Measurements from ENCODE around the gene MPIG6B.
A peak's percentile ranks its signal among the peaks of the same experiment; 100 is the strongest.
"Not testable (repeated sequence)": the region's sequence is repeated elsewhere in the genome, so short reads cannot be mapped to it uniquely, and the experiment has no call there.

MPIG6B gene

DNA sequence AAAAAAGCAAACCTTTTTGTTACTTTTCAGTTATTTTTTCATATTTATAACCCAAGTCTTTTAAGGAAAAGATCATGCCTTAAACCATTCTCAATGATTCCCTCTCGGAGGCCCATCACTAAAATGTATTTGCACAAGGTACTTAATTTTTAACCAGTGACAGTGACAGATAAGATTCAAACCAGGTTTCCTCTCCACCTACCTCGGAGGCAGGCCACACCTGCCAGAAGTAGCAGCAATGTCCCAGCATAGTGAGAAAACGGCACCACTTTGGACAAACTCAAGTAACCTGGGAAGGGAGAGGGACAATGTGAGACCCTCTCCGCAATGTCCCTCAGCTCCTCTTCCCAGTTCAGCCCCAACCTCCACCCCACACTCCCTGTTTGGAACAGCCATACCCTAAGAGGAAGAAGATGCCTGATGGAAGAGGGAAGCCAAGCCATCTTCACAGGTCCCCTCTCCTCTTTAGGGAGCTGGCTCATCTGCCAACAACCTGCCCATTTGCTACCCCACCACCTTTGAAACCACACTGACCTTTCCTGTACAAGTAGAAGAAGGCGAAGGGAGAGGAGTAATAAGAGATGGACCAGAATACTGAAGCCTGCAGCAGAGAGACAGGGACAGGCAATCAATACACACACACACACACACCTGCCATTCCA is 22.3 kb upstream of the MPIG6B start:
- DNase-seq, result no peak

DNA sequence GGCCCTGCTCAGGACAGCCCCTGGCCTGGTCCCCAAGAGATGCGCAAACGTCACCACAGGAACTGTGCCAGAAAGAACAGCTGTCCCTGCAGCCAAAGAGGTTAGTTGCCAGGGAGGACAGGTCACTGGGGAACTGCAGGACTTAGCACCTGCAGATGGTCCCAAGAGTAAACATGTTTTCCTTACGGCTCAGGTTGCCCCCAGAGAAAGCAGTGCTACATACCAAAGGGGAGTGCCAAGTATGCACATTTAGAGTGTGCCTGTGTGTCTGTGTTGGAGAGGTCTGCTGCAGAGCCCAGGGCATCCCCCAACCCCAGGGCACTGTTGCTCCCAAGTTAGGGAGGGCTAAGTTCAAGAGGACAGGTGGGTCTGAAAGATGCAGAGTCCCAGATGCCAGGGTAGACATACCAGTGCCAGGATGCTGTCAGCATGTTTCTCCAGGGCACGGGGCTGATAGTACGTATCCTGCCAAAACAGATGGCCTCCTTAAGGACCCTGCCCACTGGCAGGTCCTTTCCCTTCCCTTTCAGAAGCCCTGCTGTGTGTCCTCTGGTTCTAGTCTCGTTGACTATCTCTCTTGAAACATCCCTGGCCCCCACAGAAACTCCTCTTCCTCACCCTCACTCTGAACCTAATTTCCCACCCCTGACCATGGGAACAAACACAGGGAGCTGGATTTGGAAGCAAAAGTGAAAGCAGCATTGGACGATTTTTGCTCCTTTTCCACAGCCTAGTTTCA is 21.3 kb upstream of the MPIG6B start:
- no peak for DNase-seq

DNA sequence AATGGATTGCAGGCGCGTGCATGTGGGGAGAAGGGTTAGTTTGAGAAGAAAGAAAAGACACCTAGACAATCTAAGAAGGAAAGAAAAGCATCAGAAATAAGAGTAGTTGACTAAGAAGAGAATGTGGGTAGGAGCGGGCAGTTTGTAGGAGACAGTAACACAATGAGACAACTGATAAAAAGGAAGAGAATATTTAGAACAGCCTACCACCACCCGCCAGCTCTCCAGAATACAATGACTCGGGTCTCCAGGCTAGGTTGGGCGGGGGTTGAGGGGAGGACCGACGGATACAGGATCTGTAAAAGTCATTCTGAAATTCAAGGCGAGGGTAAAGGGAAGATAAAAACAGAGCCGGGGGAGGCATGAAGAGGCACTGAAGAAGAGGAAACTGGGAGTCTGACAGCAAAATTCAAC is 20.8 kb upstream of the MPIG6B start:
- DNase-seq, result peak in 1 of 58 donors; percentile 30

DNA sequence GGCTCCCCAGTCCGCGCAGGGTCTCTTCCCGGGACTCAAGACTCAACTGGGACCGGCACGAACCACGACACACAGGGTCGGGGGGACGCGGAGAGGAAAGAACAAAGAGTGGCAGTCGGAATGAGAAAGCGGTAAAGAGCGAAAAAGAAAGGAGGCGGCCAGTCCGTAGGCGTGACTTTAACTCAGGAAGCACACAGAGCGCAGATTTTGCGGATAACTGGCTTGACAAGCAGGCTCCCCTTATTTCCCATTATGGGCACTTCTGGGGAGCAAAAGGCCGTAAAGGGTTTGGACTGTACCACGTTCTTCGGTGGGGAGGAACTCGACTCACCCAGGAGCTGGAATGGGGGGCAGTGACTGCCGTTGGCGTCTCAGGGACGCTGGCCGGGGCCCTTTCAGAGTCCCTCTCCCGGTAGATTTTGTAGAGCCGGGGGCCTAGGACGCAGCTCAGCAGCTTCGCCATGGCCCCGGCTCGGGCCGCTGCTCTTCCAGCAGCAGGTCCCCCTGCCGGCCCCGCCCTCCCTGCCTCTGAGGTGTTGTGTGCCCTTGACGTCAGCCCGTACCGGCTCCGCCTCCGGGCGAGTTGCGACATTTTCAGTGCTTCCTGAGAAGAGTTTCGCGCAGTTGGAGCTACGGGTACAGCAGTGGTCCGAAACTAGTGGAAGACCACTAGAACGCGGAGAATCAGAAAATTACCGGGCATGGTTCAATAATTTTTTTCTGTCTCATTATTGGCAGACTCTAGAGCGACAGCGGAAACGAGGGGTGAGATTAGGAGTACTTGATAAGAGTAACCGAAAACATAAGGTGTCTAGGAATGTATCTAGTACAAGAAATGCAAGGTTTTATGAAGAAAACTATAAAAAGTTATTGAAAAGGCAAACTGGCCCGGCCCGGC is 20.1 kb upstream of the MPIG6B start, which contains the start of gene ABHD16A:
ABHD16A (minus strand) TSS at position 506 of the 898 bp plus-strand sequence; CDS start at position 463, 43 bp downstream.
- peak; percentile 78 to 98 (median 96) for DNase-seq

DNA sequence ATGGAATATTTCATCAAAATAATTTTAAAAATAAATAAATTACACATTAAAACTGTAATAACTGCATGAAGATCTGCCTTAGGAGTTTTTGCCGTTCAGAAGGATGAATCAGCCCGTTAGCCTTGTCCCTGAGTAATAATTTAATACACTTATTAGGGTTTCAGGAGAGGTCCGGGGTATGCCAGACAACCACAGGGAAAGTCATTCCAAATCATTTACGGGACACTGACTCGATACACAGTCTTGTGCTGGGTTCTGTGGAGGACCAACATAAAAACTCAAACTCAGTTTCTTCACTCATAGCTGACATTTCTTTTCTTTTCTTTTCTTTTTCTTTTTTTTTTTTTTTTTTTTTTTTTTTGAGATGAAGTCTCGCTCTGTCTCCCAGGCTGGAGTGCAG is 17.2 kb upstream of the MPIG6B start:
- no peak for DNase-seq

DNA sequence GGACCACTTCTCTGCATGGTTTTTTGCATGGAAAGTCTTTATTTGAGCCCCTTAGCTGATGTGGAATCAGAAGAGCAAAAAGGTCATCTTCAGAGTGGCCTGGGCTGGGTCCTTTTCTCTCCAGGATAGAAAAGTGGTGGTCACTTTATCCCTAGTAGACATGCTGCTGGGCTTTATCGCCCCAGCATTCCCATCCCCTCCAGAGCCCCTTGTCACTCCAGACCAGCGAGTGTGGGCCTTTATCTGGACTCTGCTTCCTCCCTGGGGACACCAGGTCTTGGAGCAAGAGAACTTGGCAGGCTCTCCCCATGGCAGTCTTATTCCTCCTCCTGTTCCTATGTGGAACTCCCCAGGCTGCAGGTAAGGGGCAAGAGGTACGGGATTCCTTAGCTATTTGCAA is 16.6 kb upstream of the MPIG6B start, which contains the start of gene LY6G6F:
LY6G6F (plus strand) TSS at position 268 of the 400 bp plus-strand sequence; CDS start at position 309, 41 bp downstream.
- no peak for DNase-seq

DNA sequence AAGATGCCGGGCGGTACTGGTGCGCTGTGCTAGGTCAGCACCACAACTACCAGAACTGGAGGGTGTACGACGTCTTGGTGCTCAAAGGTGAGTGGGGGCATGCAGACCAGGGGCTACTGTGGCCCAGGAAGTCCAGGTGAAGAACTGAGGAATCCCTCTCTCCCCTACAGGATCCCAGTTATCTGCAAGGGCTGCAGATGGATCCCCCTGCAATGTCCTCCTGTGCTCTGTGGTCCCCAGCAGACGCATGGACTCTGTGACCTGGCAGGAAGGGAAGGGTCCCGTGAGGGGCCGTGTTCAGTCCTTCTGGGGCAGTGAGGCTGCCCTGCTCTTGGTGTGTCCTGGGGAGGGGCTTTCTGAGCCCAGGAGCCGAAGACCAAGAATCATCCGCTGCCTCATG is 15.5 kb upstream of the MPIG6B start:
- no peak for DNase-seq

DNA sequence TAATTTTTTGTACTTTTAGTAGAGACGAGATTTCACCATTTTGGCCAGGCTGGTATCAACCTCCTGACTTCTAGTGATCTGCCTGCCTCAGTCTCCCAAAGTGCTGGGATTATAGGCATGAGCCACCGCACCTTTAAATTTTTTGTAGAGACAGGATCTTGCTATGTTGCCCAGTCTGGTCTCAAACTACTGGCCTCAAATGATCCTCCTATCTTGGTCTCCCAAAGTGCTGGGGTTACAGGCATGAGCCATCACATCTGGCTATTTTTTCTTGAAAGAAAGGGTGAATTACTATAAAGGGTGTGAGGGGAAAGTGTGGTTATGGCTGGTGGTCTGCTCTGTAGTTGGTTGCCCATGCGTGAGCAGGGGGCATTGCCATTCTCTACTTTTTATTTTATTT is 14.9 kb upstream of the MPIG6B start:
- DNase-seq, result no peak

DNA sequence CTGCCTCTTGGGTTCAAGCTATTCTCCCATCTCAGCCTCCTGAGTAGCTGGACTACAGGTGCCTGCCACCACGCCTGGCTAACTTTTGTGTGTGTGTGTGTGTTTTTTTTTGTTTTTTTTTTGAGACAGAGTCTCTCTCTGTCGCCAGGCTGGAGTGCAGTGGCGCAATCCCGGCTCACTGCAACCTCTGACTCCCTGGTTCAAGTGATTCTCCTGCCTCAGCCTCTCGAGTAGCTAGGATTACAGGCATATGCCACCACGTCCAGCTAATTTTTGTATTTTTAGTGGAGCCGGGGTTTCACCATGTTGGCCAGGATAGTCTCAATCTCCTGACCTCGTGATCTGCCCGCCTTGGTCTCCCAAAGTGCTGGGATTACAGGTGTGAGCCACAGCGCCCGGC is 14.0 kb upstream of the MPIG6B start:
- not testable (repeated sequence) for DNase-seq

DNA sequence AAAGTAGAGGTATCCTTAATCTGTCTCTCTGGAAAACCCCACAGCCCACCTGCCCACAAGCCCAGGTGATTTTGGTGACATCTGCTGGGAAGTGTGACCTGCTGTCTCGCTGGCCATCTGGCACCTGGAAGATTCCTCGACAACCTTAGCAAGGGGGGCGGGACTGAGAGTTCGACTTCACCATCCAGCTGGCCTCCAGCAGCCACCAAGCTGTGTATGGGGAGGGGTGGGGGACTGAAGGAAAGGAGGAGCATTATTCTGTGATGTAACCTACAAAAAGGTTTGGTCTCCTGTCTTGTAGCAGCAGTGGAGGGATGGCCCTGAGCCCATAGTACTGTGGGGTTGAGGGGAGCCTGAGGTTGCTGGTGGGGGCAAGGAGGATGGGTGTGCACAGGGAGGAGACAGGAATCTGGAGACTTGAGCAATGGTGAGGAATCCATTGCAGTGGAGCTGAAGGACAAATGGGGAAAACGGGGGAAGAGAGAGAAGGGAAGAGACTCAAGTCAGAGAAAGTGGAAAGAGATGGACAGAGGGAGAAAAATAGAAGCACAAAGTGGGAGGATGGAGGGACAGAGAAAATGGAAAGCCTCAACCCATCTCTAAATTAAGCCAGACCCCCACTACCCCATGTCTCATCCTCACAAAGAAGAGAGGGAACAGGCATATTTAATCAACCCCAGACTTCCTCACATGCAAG is 12.5 kb upstream of the MPIG6B start:
- DNase-seq, result no peak

DNA sequence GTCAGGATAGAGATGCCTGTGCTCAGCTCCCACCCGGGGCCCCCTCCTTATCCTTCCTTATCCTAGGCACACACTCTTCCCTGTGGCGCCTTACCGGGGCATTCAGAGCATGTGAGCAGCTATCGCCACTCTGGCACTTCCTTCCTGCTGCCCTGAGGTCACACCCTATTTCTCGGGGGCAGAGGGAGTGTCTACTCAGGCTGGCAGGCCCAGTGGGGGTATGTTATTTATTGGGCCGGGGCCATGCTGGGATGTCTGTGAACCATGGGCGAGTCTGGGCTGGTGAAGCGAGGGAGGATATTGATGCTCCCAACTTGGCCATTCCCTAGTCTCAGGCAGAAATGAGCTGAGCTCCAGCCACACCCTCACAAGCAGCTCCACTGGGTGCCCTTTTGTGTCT is 11.9 kb upstream of the MPIG6B start:
- DNase-seq, result no peak

DNA sequence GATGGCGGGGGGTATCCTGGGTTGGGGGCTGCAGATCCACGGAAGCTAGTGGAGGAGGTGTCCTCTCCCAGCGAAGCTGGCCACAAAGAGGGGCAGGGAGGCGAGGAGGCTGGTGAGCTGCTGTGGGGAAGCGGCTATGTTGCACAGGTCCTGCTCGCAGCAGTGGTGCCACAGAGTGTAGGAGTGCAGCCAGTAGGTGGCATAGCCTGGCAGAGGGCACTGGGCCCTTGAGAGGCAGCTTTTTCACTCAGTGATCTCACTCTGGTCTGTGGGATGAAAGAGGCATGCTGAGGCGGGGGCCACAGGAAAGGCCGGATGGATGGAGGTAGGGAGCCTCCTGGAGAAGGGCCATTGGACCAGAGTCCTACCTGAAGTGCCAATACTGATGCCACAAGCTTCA is 10.9 kb upstream of the MPIG6B start:
- no peak for DNase-seq

DNA sequence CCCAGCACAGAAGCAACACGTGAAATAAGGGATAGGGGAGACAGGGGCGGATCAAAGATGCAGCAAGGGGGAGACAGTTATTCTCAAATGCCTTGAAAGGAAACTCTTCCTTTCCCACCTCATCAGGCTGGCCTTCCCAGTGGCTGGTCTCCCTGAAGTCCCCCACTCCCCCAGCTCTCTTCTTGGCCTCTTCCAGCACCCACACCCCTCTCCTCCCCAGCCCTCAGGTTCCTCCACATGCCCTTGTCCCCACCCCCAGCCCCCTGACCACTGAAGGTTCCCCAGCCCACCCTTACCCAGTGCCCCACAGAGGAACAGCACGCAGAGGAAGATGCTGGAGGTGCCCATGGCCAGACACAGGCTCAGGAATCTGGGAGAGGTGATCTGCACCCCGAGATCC is 9.7 kb upstream of the MPIG6B start:
- DNase-seq, result no peak

DNA sequence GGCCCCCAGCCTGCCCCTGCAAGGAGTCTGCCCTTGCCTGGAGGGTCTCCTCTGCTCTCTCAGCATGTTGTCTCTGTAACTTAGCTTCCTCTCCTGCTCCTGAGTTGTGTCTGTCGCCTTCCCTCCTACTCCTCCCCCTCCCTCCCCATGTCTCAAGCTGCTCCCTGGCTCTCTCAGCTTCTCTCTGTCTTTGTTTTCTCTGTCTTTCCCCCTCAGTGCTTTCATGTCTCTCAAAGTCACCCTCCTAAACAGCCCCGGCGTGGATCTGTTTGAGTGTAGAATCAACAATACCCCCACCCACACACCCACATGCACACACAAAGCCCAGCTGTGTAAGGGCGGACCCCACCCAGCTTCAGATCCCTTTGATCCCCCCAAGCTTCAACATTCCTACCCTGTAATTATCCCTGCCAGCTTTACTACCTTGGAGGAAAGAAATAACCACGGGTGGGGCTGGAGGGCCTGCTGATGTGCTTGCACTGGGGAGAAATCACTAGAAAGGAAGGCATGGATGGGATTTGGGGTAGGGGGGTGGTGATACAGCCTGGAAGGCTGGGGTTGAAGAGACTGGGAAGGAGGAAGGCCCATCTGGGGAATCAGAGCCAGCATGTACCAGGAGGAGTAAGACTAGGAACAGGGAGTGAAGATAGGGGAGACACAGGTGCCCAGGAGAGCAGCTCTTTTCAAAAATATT is 9.0 kb upstream of the MPIG6B start:
- DNase-seq, result no peak

DNA sequence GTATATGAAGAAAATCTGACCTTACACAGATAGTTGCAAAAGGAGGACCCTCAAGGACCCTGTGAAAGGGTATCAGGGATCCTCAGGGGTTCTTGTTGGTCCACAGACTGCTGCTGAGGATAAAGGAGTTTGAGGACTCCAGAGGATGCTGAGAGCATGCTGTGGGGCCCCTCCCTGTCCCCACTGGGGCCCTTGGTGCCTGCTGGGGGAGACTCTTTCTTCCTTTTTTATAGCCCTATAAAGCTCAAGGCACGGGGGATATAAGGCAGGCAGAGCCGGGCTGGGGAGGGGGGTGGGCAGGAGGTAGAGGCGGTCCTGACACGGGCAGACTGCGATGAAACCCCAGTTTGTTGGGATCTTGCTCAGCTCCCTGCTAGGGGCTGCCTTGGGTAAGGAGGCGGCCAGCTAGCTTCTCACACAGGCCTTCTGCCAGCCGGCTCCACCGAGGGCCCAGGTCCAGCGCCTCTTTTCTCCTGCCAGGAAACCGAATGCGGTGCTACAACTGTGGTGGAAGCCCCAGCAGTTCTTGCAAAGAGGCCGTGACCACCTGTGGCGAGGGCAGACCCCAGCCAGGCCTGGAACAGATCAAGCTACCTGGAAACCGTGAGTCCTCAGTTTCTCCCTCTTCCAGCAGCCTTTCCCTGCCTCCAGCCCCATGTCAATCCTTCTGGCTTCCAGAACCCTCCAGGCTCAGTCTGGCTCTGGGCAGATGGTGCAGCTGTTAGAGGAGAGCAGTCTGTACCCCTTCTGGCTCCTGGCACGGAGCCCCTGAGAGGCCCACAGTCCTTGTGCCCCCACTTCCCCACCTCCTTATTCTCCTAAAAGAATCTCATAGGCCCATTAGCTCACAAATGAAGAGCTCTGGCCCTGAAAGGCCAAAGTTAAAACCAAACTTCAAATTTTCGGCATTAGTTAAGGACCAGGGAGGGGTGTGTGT is 7.9 kb upstream of the MPIG6B start, which contains the start of gene LY6G6D:
LY6G6D (plus strand) TSS at position 327 of the 937 bp plus-strand sequence; CDS start at position 335, 8 bp downstream.
- no peak for DNase-seq

DNA sequence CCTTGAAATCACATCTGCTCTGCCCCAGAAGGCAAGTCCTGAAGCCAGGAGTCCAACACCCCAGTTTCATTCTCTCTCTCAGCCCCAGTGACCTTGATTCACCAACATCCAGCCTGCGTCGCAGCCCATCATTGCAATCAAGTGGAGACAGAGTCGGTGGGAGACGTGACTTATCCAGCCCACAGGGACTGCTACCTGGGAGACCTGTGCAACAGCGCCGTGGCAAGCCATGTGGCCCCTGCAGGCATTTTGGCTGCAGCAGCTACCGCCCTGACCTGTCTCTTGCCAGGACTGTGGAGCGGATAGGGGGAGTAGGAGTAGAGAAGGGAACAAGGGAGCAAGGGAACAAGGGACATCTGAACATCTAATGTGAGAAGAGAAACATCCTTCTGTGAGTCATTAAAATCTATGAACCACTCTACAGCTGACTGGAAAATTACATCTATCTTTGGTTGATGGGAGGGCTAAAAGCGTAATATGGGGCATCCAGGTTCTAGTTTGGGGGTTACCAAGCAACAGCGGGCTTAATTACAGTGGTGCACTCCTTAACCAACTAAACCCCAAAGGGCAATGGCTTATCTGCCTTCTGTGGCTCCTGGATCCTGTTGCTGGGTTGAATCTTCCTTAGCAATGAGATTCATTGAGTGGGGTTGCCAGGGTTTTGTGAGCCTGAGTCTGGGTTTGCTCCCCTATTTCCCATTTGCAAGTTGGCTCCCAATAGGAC is 5.5 kb upstream of the MPIG6B start:
- DNase-seq, result no peak

DNA sequence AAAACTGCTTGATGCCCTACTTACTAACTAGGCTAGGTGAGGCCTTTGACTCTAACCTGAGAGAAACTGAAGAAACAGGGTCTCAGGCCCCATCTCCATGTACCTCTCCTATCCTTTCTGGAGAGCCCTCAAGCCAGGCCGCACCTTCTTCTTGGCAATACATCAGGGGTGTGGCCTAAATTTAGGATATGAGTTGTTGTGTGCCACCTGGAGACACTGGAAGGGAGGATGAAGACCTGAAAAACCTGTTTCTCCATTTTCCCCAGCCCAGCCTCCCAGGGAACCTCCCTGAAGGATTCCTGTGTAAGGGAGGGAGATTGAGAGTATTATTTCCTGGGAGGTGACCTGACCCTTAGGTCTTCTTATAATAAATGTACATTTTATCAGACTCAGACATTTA is 4.9 kb upstream of the MPIG6B start:
- no peak for DNase-seq

DNA sequence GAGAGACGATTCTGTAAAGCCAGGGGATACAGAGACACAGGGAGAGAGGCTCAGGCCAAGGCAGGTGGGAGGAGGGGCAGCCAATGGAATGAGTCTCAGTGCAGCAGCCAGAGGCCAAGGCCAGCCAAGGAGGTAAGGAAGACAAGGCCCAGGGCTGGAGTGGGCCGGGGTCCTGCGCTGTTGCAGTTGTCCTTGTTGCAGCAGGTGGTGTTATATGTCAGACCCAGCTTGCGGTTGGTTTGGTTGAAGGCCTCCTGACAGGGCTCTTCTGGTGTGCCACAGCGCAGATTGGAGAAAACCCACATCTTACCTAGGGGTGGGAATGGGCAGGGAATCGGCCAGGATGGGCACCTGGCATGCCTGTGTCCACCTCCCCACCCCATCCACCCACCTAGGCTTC is 4.2 kb upstream of the MPIG6B start:
- no peak for DNase-seq
